Measurements from ENCODE around the gene ZSCAN26.
"Not testable (repeated sequence)": the region's sequence is repeated elsewhere in the genome, so short reads cannot be mapped to it uniquely, and the experiment has no call there.

Gene ZSCAN26

DNA sequence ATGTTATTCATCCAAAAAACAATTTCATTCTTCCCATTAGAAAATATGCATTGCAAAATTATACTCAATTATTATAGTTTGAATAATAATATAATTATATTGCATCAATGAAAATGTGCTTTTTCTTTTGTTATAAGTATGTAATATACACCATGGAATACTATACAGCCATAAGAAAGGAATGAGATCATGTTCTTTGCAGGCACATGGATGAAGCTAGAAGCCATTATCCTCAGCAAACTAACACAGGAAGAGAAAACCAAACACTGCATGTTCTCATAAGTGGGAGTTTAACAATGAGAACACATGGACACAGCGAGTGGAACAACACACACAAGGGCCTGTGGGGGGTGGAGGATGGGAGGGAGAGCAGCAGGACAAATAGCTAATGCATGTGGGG is 9.9 kb upstream of the ZSCAN26 start:
- no peak for DNase-seq

- DNase-seq, result peak; percentile 58
Measured at GRCh38 chr6:28258877-28259777, 7.8 kb upstream of the ZSCAN26 start, which contains the start of gene NKAPL. Gene NKAPL, plus strand, starts transcription at chr6:28259297. Its CDS starts 75 bp downstream, at chr6:28259372.

DNA sequence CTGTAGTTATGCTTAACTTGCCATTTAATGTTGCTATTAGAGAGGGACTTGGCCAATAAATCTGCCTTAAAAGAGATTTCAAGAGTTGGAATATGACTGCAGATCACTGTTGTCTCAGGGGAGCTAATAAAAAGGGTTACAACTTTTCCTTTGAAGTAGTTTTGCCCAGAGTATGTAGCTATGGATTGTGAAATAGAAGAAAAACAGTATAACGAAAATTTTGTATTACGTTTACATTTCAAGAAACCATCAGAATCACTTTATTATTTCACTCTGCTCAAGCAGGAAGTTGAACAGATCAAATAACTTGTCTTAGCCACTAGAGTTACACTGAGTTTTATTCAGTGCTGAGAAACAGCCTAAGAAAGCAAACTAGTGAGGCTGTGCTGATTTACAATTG is 3.0 kb upstream of the ZSCAN26 start:
- DNase-seq, result no peak

- DNase-seq, result no peak
Measured at GRCh38 chr6:28264834-28265401, 2.0 kb upstream of the ZSCAN26 start.

DNA sequence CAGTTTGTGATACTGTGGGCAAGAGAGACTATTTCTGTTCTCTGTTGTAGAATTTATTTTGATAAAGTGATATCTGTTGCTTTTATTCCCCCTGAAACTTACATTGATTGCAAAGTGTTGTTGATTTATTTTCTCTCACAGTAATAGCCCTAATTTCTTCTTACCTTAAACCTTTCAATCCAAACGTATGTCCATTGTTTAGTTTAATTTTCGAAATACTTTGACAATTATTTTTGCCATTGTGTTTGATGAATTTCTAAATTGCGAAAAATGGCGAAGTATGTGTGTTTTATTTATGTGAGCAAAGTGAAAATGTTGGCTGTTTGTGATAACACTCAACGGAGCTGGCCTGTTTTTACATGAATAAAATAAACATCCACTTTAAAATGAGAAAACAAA is 381 bp upstream of the ZSCAN26 start:
- no peak for DNase-seq

- DNase-seq, result no peak
Measured at GRCh38 chr6:28267695-28268059, 734 bp downstream of the ZSCAN26 start.

GRCh38 chr6:28269492-28269891 is 2.5 kb downstream of the ZSCAN26 start:
- DNase-seq, result no peak

DNA sequence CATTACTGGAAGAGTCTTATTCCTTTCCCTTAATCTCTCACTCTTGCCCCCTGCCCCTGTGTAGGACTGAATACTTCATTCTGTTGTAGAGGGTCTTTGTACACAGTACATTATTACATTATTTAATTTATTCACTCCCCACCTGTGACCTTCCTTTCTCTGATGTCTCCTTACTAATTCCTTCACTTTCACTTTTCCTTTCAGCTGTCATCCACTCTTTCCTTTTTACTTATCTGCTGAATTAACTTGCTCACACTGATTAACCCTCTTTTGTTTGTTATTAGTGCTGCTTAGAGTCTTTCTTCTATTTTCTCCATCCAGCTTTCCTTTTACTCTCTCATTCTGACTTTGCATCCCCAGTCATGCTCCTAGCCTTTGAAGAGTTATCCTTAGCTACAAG is 7.9 kb downstream of the ZSCAN26 start:
- DNase-seq, result no peak

DNA sequence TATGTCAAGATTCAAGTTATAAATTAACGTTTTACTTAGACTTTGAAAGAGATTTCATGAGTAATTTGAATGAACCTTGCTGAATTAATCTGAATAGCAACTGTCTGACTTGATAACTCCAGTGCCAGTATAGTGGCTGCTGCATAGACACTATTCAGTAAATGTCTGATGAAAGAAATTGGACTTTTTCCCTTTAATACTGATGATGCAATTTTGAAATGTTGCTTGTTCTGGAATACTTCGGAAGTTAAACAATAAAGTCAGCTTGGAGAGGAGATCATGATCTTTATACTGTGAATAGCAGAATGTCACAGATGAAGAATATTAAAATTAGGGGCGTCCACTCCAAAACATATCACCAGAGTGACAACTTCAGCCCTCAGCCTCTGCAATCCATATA is 10.8 kb downstream of the ZSCAN26 start:
- no peak for DNase-seq

GRCh38 chr6:28280595-28281287 is 13.8 kb downstream of the ZSCAN26 start:
- no peak for DNase-seq

DNA sequence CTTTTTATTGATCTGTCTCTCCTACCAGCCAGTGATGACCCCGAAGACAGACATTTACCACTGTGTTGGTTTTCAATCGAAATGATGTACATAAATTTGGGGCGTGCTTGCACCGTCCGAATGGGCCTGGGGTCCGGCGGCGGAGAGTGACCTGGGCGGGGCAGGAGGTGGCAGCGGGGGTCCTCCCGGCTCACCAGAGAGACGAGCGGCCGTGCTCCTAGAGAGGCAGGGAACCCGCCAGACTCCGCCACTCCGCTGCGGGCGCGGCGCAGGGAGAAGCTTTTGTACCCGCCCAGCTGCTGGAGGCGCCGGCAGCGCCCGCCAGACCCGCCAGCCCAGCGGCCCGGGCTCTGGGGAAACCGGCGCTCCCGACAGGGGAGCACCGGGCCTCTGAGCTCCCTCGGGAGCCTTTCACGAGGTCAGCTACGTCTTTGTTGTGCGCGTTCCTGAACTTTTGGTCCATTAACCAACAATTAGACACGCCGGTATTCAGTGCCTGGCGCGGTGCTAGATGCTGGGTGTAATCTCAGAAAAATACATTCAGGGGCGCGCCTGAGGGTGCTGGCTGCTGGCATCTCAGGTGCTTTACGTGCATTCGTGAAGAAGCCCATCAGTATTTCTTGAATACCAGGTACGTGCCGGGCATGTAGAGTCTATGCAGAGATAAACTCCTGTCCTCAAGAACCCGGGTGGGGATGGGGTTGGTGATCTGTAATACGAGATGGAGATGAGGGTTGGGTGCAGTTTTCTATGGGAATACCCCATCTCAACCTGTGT is 14.5 kb downstream of the ZSCAN26 start, which contains the start of gene PGBD1:
PGBD1 (plus strand) TSS at position 285 of the 777 bp plus-strand sequence. CDS start 2,242 bp downstream, outside the sequence.
- DNase-seq, result peak; percentile 43

GRCh38 chr6:28282926-28283325 is 16.0 kb downstream of the ZSCAN26 start:
- DNase-seq, result no peak

- DNase-seq, result no peak
Measured at GRCh38 chr6:28291573-28291972, 24.6 kb downstream of the ZSCAN26 start.

- no peak for DNase-seq
Measured at GRCh38 chr6:28295326-28295725, 28.4 kb downstream of the ZSCAN26 start.

GRCh38 chr6:28296520-28297060 is 29.6 kb downstream of the ZSCAN26 start:
- DNase-seq, result no peak

DNA sequence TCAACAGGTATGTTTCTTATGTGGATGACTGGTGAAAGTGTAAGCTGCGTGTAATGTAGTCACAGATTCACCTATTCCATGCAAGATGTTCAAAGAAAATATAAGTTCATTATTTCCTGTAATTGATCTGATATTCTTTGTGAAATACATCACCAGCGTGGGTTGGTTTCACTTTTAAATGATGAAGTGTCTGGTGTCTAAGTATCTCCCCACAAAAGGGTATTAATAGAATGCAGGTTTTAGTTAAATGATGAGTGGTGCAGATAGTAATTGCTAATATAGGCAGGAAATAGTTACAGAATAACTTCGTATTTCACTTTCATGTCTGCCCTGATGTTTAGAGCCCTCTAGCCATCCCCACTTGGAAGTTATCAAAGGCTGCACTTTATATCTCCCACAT is 36.6 kb downstream of the ZSCAN26 start:
- DNase-seq, result peak; percentile 15

DNA sequence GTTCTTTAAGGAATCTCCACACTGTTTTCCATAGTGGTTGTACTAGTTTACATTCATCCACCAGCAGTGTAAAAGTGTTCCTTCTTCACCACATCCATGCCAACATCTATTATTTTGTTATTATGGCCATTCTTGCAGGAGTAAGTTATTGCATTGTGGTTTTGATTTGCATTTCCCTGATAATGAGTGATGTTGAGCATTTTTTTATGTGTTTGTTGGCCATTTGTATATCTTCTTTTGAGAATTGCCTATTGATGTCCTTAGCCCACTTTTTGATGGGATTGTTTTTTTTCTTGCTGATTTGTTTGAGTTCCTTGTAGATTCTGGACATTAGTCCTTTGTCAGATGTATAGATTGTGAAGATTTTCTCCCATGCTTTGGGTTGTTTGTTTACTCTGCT is 39.4 kb downstream of the ZSCAN26 start:
- not testable (repeated sequence) for DNase-seq

DNA sequence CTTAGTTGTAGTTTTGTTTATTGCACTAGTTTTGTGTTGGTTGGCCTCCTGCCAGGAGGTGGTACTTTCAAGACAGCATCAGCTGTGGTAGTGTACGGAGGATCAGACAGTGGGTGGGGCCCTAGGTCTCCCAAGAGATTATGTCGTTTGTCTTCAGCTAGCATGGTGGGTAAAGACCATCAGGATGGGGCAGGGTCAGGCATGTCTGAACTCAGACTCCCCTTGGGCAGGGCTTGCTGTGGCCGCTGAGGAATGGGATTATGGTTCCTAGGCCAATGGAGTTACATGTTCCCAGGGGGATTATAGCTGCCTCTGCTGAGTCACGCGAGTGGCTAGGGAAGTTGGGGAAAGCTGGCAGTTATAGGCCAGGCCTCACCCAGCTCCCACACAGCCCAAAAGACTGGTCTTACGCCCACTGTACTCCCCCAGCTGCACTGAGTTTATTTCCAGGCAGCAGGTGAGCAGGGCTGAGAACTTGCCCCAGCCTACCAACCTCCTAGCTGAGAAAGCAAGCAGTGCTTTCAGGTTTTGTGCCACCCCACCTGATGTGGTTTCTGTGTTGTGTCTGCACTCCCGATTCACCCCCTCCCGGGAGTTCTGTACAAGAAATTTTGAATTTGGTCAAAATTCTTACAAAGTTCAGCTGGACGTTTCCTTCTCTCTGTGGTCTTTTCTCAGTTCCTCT is 44.3 kb downstream of the ZSCAN26 start:
- no peak for DNase-seq

DNA sequence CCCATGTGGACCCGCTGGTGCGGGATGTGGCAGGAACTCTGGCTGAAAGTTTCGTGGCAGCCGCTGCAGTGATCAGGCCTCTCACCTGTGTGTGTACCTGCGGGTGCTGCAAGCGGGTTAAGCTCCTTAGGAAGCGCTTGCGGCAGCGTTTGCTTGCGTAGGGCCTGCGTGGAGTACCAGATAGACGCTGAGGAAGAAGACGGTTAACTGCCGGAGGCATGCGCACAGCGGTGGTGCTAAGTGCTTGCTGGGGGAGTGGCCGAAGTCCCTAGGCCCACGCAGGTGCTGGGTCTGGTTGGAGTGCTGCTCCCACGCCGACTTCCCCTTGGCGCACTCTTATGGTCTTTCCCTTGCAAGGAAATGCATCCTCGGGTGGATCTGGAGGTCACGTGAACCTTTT is 46.0 kb downstream of the ZSCAN26 start:
- DNase-seq, result no peak

DNA sequence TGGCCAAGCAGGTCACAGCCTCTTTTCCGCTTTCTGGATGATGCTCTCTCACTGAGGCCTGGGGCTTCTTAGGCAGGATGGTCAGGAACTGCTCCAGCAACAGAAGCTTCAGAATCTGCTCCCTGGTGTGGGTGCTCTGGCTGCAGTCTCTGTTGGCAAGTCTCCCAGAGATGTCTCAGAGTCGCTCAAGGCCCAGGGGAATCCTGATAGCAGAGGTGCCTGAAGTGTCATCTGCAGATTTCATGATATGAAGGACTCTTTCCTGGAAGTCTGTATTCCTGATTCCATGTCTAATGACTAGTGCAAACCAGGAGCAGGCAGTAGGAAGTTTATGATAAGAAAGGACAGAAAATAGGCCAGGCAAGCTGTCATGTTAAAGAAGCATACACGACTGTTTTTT is 48.7 kb downstream of the ZSCAN26 start:
- no peak for DNase-seq

DNA sequence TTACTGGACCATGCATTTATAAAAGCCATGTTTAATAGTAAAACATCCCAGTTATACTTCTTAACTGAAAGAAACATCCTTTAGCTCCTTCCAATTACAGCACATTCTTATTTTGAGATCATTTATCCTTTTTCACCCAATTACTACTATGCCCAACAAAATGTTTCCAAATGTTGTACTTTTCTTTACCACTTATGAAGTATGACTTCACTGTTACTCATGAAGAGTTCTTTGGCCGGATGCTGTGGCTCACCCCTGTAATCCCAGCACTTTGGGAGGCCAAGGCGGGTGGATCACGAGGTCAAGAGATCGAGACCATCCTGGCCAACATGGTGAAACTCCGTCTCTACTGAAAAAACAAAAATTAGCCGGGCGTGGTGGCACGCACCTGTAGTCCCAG is 50.9 kb downstream of the ZSCAN26 start:
- DNase-seq, result not testable (repeated sequence)

GRCh38 chr6:28322661-28323060 is 55.7 kb downstream of the ZSCAN26 start:
- DNase-seq, result no peak
